T1000 (cell line): ENCODE data around the gene HAPLN2.

ENCODE experiments used
- DNase-seq: peaks from one replicate; lab custom pipeline; 2025; ENCODE audit warnings: mixed read lengths; lab: John Stamatoyannopoulos, UW

HAPLN2 gene

GRCh38 chr1:156663178-156663577 lies 44.0 kb downstream of the HAPLN2 start:
- DNase-seq: no peak

DNA sequence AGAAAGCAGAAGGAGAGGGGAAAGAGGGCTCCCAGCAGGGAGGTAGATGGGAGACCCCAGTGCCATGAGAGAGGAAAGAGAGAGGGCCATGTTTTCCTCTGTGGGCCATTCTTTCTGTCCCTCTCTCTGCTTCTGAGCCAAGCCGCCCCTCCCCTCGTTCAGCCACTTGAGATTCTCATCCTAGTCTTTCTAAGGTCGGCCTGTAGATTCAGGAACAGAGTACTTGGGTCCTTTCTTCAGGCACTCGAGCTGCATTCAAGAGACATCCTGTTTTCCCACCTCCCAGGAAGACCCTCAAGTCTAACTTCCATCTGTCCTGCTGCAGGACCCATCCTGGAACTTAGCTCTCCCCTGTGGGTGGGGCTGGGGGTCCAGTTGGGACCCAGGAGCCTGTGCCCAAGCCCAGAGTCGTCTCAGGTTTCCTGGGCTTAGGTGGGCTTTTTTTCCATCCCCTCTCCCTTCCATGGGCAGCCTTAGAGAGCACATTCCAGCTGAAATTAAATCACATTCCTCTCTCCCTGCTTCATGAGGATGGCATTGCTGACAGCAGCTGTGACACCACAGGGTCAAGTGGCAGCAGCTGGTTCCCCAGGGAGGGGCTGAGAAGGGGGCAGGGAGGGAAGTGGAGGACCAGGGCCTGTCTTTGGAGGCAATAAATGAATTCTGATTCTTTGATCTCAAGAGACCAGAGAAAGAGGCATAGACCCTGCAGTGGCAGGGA lies 45.0 kb downstream of the HAPLN2 start:
- DNase-seq: no peak

GRCh38 chr1:156664767-156665411 lies 45.7 kb downstream of the HAPLN2 start:
- no peak for DNase-seq

DNA sequence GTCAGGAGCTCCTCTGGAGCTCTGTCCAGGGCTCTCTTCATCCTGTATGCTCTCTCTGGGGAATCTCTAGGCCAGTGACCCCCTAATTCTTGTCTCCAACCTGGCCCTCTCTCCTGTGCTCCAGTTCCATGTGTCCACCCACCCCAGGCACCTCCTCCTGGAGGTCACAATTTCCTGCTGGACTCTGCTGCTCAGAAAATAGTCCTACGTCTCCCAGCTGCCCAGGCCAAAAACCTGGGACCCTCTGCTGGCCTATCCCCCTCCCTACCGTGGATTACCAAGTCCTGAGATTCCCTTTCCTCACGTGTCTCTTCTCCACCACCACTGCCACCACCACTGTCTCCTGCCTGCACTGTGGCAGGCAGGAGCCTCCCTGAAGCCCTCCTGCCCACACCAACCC lies 46.3 kb downstream of the HAPLN2 start:
- no peak for DNase-seq

- DNase-seq: no peak
Measured at GRCh38 chr1:156666862-156667609, 47.8 kb downstream of the HAPLN2 start.

DNA sequence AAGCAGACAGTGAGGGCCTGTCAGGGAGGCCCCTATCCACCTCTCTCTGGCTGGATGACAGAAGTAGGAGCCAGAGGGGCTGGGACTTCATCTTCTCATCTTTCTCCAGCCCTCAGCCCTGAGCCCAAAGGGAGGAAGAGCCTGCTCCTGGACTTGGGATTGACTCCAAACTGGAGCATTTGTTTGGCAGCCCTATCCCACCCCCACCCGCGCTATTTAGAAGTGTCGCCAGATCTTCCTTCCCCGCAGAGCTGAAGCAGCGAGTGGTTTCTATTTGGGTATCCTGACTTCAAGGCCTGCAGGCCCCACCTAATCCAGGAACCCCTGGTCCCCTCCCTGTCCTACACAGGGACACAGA lies 48.4 kb downstream of the HAPLN2 start:
- DNase-seq: no peak

DNA sequence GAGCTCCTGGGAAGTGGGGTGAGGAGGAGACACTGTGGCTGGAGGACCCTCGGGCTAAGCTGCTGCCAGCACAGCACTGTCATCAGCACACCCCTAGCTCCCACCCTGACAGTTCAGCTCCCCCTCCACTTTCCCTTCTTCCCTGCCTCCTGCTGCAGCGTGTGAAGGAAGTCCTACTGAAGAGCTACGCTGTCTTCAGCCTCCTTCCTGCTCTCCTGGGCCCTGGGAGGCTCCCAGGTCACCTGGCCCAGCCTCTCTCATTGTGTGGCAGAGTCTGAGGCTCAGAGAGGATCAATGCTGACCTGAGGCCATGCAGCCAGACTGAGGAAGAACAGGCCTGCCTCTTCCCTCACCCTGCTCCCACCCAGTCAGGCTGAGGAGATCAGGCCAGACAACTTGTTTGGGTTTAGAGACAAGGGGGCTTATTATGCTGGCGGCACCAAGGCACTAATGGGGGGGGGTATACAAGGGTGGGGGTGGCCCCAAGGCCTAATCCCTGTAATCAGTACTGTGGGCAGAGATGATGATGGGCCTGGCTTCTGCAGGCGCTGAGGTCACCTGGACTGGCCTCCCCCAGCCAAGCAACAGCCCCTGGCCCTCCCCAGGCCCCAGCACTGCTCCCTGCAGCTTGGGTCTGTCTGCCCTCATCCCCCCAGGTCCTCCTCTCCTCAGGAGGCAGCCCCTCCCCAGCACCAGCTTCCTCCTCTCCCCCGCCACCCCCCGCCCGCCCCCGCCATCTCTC lies 48.9 kb downstream of the HAPLN2 start:
- DNase-seq: no peak

DNA sequence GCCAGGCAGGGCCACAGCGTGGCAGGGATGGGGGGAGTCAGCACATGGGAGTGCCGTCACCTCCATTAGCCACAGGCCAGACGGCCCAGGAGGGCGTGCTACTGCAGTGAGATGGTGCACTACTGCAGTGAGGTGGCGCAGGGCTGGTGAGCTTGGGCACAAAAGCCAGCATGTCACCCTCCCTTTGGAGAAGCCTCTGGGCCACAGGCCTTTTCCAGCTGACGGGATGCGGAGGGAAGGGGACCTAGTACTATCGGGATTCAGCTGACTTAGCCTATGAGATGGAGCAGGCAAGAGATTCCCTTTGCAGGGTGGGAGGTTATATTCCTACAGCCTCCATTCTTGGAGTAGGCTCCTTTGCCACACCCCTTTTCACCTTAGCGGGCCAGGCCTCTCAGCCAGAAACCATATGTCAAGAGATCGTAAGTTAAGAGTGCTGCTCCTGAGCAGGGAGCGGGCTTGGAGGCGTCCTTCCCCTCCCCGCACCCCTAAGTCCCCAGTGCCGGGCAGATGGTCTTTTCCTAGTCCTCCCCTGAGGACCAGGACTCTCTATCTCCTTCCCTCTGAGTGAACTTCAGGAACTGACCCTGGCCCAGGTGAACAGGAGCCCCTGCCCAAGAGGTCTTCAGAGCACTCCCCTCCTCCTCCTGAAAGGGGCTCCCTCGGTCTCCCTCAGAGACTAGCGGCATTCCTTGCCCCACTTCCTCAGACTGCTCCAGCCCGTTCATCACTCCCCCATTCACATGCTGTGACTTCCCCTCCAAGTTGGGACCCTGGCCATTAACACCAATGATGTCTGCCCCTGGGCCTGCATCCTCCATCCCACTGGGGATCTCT lies 49.8 kb downstream of the HAPLN2 start:
- DNase-seq: no peak

- DNase-seq: no peak
Measured at GRCh38 chr1:156669794-156670193, 50.6 kb downstream of the HAPLN2 start.

GRCh38 chr1:156670359-156670758 lies 51.1 kb downstream of the HAPLN2 start:
- DNase-seq: no peak

DNA sequence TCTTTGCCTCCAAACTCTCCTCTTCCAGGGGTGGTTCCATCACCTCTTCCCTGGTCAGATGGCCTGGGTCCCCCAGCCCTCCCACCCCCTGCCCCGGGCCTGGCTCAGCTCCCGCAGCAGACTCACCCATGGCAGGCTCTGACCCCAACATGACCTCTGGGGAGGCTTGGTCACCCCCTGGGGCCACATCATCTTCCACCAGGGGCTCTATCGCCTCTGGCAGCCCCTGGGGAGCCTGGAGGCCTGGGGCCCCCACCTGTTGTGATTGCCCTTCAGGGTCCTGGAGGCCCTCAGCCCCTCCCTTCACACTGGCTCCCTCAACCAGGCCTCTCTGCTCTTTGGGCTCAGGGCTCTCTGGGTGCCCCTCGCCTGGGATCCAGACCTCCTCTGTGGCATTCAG lies 51.6 kb downstream of the HAPLN2 start:
- DNase-seq: no peak

GRCh38 chr1:156671804-156672203 lies 52.6 kb downstream of the HAPLN2 start:
- no peak for DNase-seq

- no peak for DNase-seq
Measured at GRCh38 chr1:156673387-156674121, 54.3 kb downstream of the HAPLN2 start.
